ENCODE data around the gene GALK2.

DNA sequence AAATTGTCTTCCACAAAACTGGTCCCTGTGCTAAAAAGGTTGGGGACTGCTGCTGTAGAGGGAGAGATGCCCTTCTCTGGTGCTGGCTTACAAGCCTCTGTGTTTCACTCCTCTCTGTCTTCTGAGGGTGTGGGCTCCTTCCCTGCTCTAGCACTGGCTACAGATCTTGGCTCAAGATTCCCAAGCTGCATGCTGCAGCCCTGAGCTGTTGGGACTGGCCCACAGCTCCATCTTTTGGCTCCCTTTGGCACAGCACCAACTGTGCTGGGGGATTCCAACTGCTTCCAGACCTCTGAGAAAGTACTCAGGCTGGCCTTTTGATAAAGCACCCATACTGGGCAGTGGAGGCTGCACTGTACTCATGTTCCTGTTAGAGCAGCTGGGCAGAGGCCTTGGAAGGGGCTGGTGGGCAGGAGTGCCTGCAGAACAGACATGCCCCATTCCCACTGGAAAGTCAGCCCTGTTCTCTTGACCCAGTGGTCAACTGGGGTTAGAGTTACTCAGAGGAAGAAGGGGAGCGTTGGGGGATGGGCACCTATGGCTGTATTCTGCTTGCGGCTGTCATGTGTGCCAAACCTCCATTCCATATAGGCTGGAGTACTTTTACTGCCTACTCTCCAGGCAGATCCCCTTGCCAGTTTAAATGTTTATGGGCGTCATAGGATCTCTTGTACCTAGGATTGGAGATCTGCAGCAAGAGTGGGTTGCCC lies 55.7 kb downstream of the GALK2 start:
- TF ChIP-seq POLR2A (IDR thresholded peaks at IDR 0.05), result no peak
- TF ChIP-seq, protein P1, sequence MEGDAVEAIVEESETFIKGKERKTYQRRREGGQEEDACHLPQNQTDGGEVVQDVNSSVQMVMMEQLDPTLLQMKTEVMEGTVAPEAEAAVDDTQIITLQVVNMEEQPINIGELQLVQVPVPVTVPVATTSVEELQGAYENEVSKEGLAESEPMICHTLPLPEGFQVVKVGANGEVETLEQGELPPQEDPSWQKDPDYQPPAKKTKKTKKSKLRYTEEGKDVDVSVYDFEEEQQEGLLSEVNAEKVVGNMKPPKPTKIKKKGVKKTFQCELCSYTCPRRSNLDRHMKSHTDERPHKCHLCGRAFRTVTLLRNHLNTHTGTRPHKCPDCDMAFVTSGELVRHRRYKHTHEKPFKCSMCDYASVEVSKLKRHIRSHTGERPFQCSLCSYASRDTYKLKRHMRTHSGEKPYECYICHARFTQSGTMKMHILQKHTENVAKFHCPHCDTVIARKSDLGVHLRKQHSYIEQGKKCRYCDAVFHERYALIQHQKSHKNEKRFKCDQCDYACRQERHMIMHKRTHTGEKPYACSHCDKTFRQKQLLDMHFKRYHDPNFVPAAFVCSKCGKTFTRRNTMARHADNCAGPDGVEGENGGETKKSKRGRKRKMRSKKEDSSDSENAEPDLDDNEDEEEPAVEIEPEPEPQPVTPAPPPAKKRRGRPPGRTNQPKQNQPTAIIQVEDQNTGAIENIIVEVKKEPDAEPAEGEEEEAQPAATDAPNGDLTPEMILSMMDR (IDR thresholded peaks at IDR 0.05), result no peak
